ENCODE measurements around the gene RNFT2.

Gene RNFT2

GRCh38 chr12:116843085-116843484 is 105.0 kb downstream of the RNFT2 start:
- H3K27ac ChIP-seq = no peak overlapping the region
- no peak for TF ChIP-seq ZFX (IDR thresholded peaks at IDR 0.05)
- TF ChIP-seq CTCF (conservative IDR thresholded peaks at IDR 0.05) = no peak

GRCh38 chr12:116849216-116849615 is 111.1 kb downstream of the RNFT2 start:
- no peak overlapping the region for H3K27ac ChIP-seq
- TF ChIP-seq ZFX (IDR thresholded peaks at IDR 0.05) (no peak), CTCF (conservative IDR thresholded peaks at IDR 0.05) (no peak)

DNA sequence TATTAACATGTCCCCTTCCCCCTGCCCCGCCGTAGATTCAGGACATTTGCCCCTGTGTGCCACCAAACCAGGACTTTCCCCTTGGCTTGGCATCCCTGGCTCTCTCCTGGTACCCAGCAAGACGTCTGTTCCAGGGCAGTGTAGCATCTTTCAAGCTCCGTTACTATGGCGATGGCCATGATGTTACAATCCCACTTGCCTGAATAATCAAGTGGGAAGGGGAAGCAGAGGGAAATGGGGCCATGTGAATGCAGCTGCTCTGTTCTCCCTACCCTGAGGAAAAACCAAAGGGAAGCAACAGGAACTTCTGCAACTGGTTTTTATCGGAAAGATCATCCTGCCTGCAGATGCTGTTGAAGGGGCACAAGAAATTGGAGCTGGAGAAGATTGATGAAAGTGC is 114.2 kb downstream of the RNFT2 start:
- TF ChIP-seq ZFX (IDR thresholded peaks at IDR 0.05) (no peak), CTCF (conservative IDR thresholded peaks at IDR 0.05) (no peak)
- no peak overlapping the region for H3K27ac ChIP-seq

- TF ChIP-seq ZFX (IDR thresholded peaks at IDR 0.05) = no peak
- H3K27ac ChIP-seq = no peak overlapping the region
Measured at GRCh38 chr12:116853507-116853906, 115.4 kb downstream of the RNFT2 start.

- TF ChIP-seq ZFX (IDR thresholded peaks at IDR 0.05) = no peak
- TF ChIP-seq CTCF (conservative IDR thresholded peaks at IDR 0.05) = no peak
- no peak overlapping the region for H3K27ac ChIP-seq
Measured at GRCh38 chr12:116855744-116856470, 117.8 kb downstream of the RNFT2 start.

DNA sequence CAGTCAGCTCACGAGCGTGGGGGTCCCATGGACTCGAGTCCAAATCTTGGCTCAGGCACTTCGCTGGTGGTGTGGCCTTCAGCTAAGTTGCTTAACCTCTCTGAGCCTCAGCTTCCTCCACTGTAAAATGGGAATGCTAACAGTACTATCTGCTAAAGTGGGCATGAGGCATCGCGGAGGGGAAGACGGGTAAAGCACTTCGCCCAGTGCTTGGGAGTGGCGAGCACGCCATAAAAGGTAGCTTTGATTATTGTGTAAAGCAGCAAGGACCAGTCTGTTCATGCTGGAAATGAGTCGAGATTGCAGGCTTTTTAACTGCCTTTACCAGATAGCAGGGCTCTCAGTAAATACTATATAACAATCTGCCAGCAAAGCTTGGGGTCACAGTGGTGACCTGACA is 118.6 kb downstream of the RNFT2 start:
- no peak overlapping the region for H3K27ac ChIP-seq
- no peak for TF ChIP-seq CTCF (conservative IDR thresholded peaks at IDR 0.05)
- TF ChIP-seq ZFX (IDR thresholded peaks at IDR 0.05) = no peak

- TF ChIP-seq ZFX (IDR thresholded peaks at IDR 0.05) (no peak), CTCF (conservative IDR thresholded peaks at IDR 0.05) (no peak)
- H3K27ac ChIP-seq = no peak overlapping the region
Measured at GRCh38 chr12:116859079-116859478, 121.0 kb downstream of the RNFT2 start.

GRCh38 chr12:116860263-116860662 is 122.1 kb downstream of the RNFT2 start:
- TF ChIP-seq ZFX (IDR thresholded peaks at IDR 0.05) (no peak), CTCF (conservative IDR thresholded peaks at IDR 0.05) (no peak)
- H3K27ac ChIP-seq = no peak overlapping the region
